HG03565 (cell line): ENCODE measurements around the gene LHFPL6.

Experiments used
- ATAC-seq: cut with Tn5 transposase; IDR thresholded peaks from one replicate; pipeline ENCODE4 v1.9.1; 2021; ENCODE audit warnings: mild to moderate bottlenecking, moderate library complexity; ENCODE audit not compliant: unreplicated experiment

The LHFPL6 gene

GRCh38 chr13:39521701-39522100 lies 81.3 kb downstream of the LHFPL6 start:
- ATAC-seq: no peak

GRCh38 chr13:39516096-39516495 lies 86.9 kb downstream of the LHFPL6 start:
- ATAC-seq: no peak

- ATAC-seq: no peak
These were observed 87.7 kb downstream of the LHFPL6 start for GRCh38 chr13:39515224-39515714.

- ATAC-seq: no peak
These were observed 90.3 kb downstream of the LHFPL6 start for GRCh38 chr13:39512687-39513086.

- no peak for ATAC-seq
These were observed 92.7 kb downstream of the LHFPL6 start for GRCh38 chr13:39510316-39510695.

GRCh38 chr13:39509616-39510315 lies 93.2 kb downstream of the LHFPL6 start:
- ATAC-seq: no peak

- no peak for ATAC-seq
These were observed 96.2 kb downstream of the LHFPL6 start for GRCh38 chr13:39506559-39507390.

- ATAC-seq: no peak
These were observed 97.8 kb downstream of the LHFPL6 start for GRCh38 chr13:39505151-39505550.

GRCh38 chr13:39503048-39503447 lies 99.9 kb downstream of the LHFPL6 start:
- no peak for ATAC-seq

- ATAC-seq: no peak
These were observed 101.2 kb downstream of the LHFPL6 start for GRCh38 chr13:39501702-39502324.

GRCh38 chr13:39499604-39500003 lies 103.4 kb downstream of the LHFPL6 start:
- no peak for ATAC-seq

GRCh38 chr13:39498471-39499114 lies 104.4 kb downstream of the LHFPL6 start:
- no peak for ATAC-seq

- ATAC-seq: no peak
These were observed 106.5 kb downstream of the LHFPL6 start for GRCh38 chr13:39496506-39496905.

- no peak for ATAC-seq
These were observed 108.4 kb downstream of the LHFPL6 start for GRCh38 chr13:39494633-39495032.

- no peak for ATAC-seq
These were observed 109.0 kb downstream of the LHFPL6 start for GRCh38 chr13:39494006-39494405.

- ATAC-seq: no peak
These were observed 112.9 kb downstream of the LHFPL6 start for GRCh38 chr13:39490136-39490535.

- no peak for ATAC-seq
These were observed 116.2 kb downstream of the LHFPL6 start for GRCh38 chr13:39486758-39487157.

GRCh38 chr13:39485314-39485700 lies 117.7 kb downstream of the LHFPL6 start:
- ATAC-seq: no peak

GRCh38 chr13:39484506-39485313 lies 118.3 kb downstream of the LHFPL6 start:
- ATAC-seq: no peak

GRCh38 chr13:39483326-39483725 lies 119.7 kb downstream of the LHFPL6 start:
- ATAC-seq: no peak
